Measurements from ENCODE around the gene TTLL11.

TTLL11 gene

DNA sequence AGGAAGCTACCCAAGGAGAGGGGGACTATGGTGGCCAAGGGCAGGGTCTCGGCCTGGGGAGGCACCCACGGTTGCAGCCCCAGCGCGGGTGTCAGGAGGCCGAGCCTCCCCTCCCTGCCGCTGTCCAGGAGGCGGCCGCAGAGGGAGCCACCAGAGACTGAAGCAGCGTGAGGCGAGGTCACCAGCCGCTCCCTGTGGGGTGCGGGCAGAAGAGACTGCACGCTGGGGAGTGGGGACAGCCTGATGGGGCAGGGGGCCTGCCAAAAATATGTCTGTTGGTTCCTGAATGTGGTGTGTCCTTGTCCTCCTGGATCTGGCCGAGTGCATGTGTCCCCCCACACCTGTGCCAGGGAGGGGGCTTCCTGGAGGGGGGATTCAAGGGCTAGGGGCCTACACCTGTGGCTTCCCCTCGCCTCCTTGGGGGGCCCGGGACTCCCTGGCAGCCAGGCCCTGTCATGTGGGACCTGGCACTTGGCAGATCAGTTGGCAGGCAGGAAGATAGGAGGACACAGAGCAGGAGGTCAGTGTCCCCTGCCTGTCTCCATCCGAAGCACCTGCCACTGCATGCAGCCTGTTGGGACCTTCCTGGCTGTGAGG, 310.5 kb downstream of the TTLL11 start:
- DNase-seq (ENCODE audit: low spot score): no peak
- Histone ChIP-seq H3K27ac (replicated peaks; ENCODE audit: low read length) (peak overlapping the region; percentile 74), H3K23ac (ENCODE audit: low read depth, low read length, poor library complexity) (peak overlapping the region; percentile 1), H2AFZ (ENCODE audit: low read length) (no peak overlapping the region), H2BK5ac (ENCODE audit: low read length) (no peak overlapping the region), H3K9me3 (replicated peaks in 1 of 2; ENCODE audit: control insufficient read depth in 2 of 2, insufficient read depth in 1 of 2, low read depth in 1 of 2, low read length in 2 of 2) (peaks cover 0 to 11% of the 10 kb centered on the region in 2 donors), H3K27me3 (ENCODE audit: control insufficient read depth in 3 of 3, insufficient read depth in 3 of 3, low read depth in 1 of 3, low read length in 3 of 3) (no peaks in the 10 kb centered on the region), H2BK15ac (ENCODE audit: low read length) (peak overlapping the region; percentile 0), H2AK5ac (ENCODE audit: low read depth, low read length) (peak overlapping the region; percentile 25), H2BK12ac (ENCODE audit: low read length) (no peak overlapping the region), H2BK120ac (ENCODE audit: low read depth, low read length) (peak overlapping the region; percentile 1), H3K4ac (ENCODE audit: low read length) (no peak overlapping the region), H3K4me3 (ENCODE audit: low read length in 2 of 2) (no peak overlapping the region), H3K4me2 (ENCODE audit: insufficient read depth, low read length, poor library complexity, severe bottlenecking) (no peak overlapping the region), H3K36me3 (replicated peaks in 1 of 2; ENCODE audit: control insufficient read depth in 2 of 2, insufficient read depth in 2 of 2, low read length in 2 of 2) (peaks cover 23 to 66% of the 10 kb centered on the region in 2 donors), H3K9ac (ENCODE audit: low read depth, low read length, poor library complexity) (no peak overlapping the region), H3K4me1 (ENCODE audit: control insufficient read depth in 2 of 2, insufficient read depth in 1 of 2, low read depth in 1 of 2, low read length in 2 of 2) (peaks cover 27 to 46% of the 10 kb centered on the region in 2 donors), H4K91ac (ENCODE audit: low read depth, low read length, poor library complexity) (no peak overlapping the region), H3K79me1 (ENCODE audit: low read depth, low read length) (peaks cover 6% of the 10 kb centered on the region), H4K8ac (ENCODE audit: low read depth, low read length) (no peak overlapping the region), H3K14ac (ENCODE audit: low read length) (no peak overlapping the region), H3K18ac (ENCODE audit: low read length) (peak overlapping the region; percentile 58)
- WGBS, 2 donors (ENCODE audit: extremely low coverage in 2 of 2, insufficient read length in 2 of 2, insufficient replicate concordance in 1 of 2): no CpG with 5 or more reads among the region's 17 CpGs

DNA sequence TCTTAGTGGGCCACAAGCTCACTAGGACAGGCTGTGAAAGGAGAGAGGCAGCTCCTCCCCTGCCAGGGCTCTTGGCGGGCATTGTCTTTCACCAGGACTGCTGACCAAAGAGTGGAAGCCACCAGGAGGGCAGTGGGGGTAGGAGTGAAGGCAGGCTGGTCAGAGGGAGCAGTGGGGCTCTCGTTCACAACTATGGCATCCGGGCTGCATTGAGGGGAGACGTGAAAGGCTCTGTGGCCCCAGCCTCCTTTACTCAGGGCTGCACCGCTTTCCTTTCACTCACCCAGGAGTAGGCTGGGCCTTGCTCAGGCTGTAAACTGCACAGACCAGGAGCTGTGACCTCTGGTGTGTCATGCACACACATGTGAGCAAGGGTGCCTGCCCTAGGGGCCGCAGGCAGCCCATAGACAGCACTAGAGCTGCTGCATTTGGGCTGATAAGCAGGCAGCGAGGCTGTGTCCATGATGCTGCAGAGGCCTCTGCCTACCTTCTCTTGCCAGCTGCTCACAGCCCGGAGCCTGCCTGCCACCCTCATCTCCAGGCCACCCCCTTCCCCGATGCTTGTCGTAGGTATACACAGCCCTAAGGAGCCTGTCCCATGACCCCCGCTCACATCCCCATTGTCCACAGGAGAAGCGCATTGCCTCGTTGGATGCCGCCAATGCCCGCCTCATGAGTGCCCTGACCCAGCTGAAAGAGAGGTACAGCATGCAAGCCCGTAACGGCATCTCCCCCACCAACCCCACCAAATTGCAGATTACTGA, 311.2 kb downstream of the TTLL11 start:
- H2AFZ ChIP-seq (ENCODE audit: low read length): no peak overlapping the region
- no peak overlapping the region for H3K18ac ChIP-seq (ENCODE audit: low read length)
- WGBS, 2 donors (ENCODE audit: extremely low coverage in 2 of 2, insufficient read length in 2 of 2, insufficient replicate concordance in 1 of 2): no CpG with 5 or more reads among the region's 17 CpGs
- H3K27ac ChIP-seq (replicated peaks; ENCODE audit: low read length): no peak overlapping the region
- no peak overlapping the region for H4K8ac ChIP-seq (ENCODE audit: low read depth, low read length)
- no peaks in the 10 kb centered on the region for H3K27me3 ChIP-seq (ENCODE audit: control insufficient read depth in 3 of 3, insufficient read depth in 3 of 3, low read depth in 1 of 3, low read length in 3 of 3)
- peak overlapping the region; percentile 1 for H3K23ac ChIP-seq (ENCODE audit: low read depth, low read length, poor library complexity)
- H3K14ac ChIP-seq (ENCODE audit: low read length): no peak overlapping the region
- H2BK12ac ChIP-seq (ENCODE audit: low read length): peak overlapping the region; percentile 64
- no peak overlapping the region for H2BK5ac ChIP-seq (ENCODE audit: low read length)
- H3K9me3 ChIP-seq (replicated peaks in 1 of 2; ENCODE audit: control insufficient read depth in 2 of 2, insufficient read depth in 1 of 2, low read depth in 1 of 2, low read length in 2 of 2): peaks cover 0 to 17% of the 10 kb centered on the region in 2 donors
- no peak overlapping the region for H2AK5ac ChIP-seq (ENCODE audit: low read depth, low read length)
- H3K4me1 ChIP-seq (ENCODE audit: control insufficient read depth in 2 of 2, insufficient read depth in 1 of 2, low read depth in 1 of 2, low read length in 2 of 2): peaks cover 27 to 45% of the 10 kb centered on the region in 2 donors
- H4K91ac ChIP-seq (ENCODE audit: low read depth, low read length, poor library complexity): no peak overlapping the region
- no peak overlapping the region for H3K4me2 ChIP-seq (ENCODE audit: insufficient read depth, low read length, poor library complexity, severe bottlenecking)
- H2BK15ac ChIP-seq (ENCODE audit: low read length): no peak overlapping the region
- no peak overlapping the region for H3K4ac ChIP-seq (ENCODE audit: low read length)
- no peak for DNase-seq (ENCODE audit: low spot score)
- H3K4me3 ChIP-seq (ENCODE audit: low read length in 2 of 2): no peak overlapping the region
- H3K36me3 ChIP-seq (replicated peaks in 1 of 2; ENCODE audit: control insufficient read depth in 2 of 2, insufficient read depth in 2 of 2, low read length in 2 of 2): peaks cover 26 to 74% of the 10 kb centered on the region in 2 donors
- H2BK120ac ChIP-seq (ENCODE audit: low read depth, low read length): no peak overlapping the region
- H3K9ac ChIP-seq (ENCODE audit: low read depth, low read length, poor library complexity): peak overlapping the region; percentile 24
- H3K79me1 ChIP-seq (ENCODE audit: low read depth, low read length): peaks cover 6% of the 10 kb centered on the region

DNA sequence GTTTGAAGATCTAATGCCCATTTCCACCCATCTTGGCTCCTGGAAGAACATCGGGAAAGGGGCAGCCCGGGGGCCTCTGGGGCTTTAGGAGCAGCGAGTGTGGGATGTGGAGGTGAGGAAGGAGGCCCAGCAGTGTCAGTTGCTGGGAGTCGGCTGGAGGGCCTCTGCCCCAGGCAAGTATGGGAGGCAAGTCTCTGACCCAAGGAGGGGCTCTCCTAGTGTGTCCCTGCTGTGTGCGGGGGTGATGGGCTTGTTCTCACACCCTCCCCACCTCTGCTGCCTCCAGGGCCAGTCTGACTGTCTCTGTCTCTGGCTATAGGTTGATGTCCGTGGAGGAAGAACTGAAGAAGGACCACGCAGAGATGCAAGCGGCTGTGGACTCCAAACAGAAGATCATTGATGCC, 312.0 kb downstream of the TTLL11 start:
- peaks cover 31 to 81% of the 10 kb centered on the region in 2 donors for H3K36me3 ChIP-seq (replicated peaks in 1 of 2; ENCODE audit: control insufficient read depth in 2 of 2, insufficient read depth in 2 of 2, low read length in 2 of 2)

More for the DNA sequence above, 312.0 kb downstream of the TTLL11 start:
- H3K79me1 ChIP-seq (ENCODE audit: low read depth, low read length): peaks cover 6% of the 10 kb centered on the region
- peaks cover 27 to 39% of the 10 kb centered on the region in 2 donors for H3K4me1 ChIP-seq (ENCODE audit: control insufficient read depth in 2 of 2, insufficient read depth in 1 of 2, low read depth in 1 of 2, low read length in 2 of 2)
- H2BK120ac ChIP-seq (ENCODE audit: low read depth, low read length): no peak overlapping the region
- no peak overlapping the region for H2BK12ac ChIP-seq (ENCODE audit: low read length)
- H4K91ac ChIP-seq (ENCODE audit: low read depth, low read length, poor library complexity): no peak overlapping the region
- H3K18ac ChIP-seq (ENCODE audit: low read length): no peak overlapping the region
- H3K4me3 ChIP-seq (ENCODE audit: low read length in 2 of 2): no peak overlapping the region
- no peaks in the 10 kb centered on the region for H3K27me3 ChIP-seq (ENCODE audit: control insufficient read depth in 3 of 3, insufficient read depth in 3 of 3, low read depth in 1 of 3, low read length in 3 of 3)
- H3K23ac ChIP-seq (ENCODE audit: low read depth, low read length, poor library complexity): no peak overlapping the region
- H4K8ac ChIP-seq (ENCODE audit: low read depth, low read length): no peak overlapping the region
- H3K27ac ChIP-seq (replicated peaks; ENCODE audit: low read length): no peak overlapping the region
- H2BK5ac ChIP-seq (ENCODE audit: low read length): no peak overlapping the region
- no CpG with 5 or more reads among the region's 8 CpGs for WGBS, 2 donors (ENCODE audit: extremely low coverage in 2 of 2, insufficient read length in 2 of 2, insufficient replicate concordance in 1 of 2)
- H2AK5ac ChIP-seq (ENCODE audit: low read depth, low read length): no peak overlapping the region
- no peak overlapping the region for H2AFZ ChIP-seq (ENCODE audit: low read length)
- H3K14ac ChIP-seq (ENCODE audit: low read length): no peak overlapping the region
- no peak overlapping the region for H3K4me2 ChIP-seq (ENCODE audit: insufficient read depth, low read length, poor library complexity, severe bottlenecking)
- H3K4ac ChIP-seq (ENCODE audit: low read length): no peak overlapping the region
- H3K9me3 ChIP-seq (replicated peaks in 1 of 2; ENCODE audit: control insufficient read depth in 2 of 2, insufficient read depth in 1 of 2, low read depth in 1 of 2, low read length in 2 of 2): peaks cover 0 to 17% of the 10 kb centered on the region in 2 donors
- no peak for DNase-seq (ENCODE audit: low spot score)
- no peak overlapping the region for H3K9ac ChIP-seq (ENCODE audit: low read depth, low read length, poor library complexity)
- H2BK15ac ChIP-seq (ENCODE audit: low read length): no peak overlapping the region
